Lower leg skin (tissue), 4 donors: ENCODE data around the gene EPN1. TPM values are rescaled to one million over a fixed set of nuclear protein-coding genes. Genes with fewer than 3 reads are reported as not detected.

Source experiments
- DNase-seq, 2 donors: peaks; one replicate each; pipeline ENCODE4 v3.0.0-alpha.2; 2019; ENCODE audit warnings: low spot score in 2 of 2
- H3K4me3 ChIP-seq: fragments of 200-600 bp; sonication (generic); 2 replicates; pipeline ENCODE4 v1.5.1; 2017; ENCODE audit warnings: mild to moderate bottlenecking, low read depth; ENCODE audit not compliant: poor library complexity, severe bottlenecking
- POLR2A ChIP-seq, 2 donors: fragments of 450-650 bp; IDR thresholded peaks; one replicate each; pipeline ENCODE4 v1.6.1; 2016 to 2017; ENCODE audit warnings: antibody characterized with exemption in 2 of 2, mild to moderate bottlenecking in 1 of 2, moderate library complexity in 1 of 2
- WGBS, 2 donors: methylation state at CpG; one replicate each; pipeline ENCODE4 v1.1.5; 2018; 5-methylcytosine and 5-hydroxymethylcytosine counted together
- intact Hi-C: fragments of 100-400 bp; cut with DNase I; formaldehyde crosslinking; loops from one replicate; pipeline ENCODE4 v1.15.0; 2023; ENCODE audit warnings: low total_unique reads
- total RNA-seq, 4 donors: library from RNA; depleted of rRNA; stranded (reverse); fragments of >200 nt; gene quantifications; one replicate each; pipeline ENCODE4 v1.1.0, GENCODE V29; 2016
- TF ChIP-seq, protein P1 (sequence below), 3 donors: fragments of 450-650 bp; IDR thresholded peaks; one replicate each; pipeline ENCODE4 v1.5.1; 2016; ENCODE audit warnings: antibody characterized with exemption in 3 of 3, mild to moderate bottlenecking in 3 of 3, moderate library complexity in 2 of 3

EPN1 gene
- total RNA-seq, 4 donors from 2014 or later: 81.2 to 189 (median 120) TPM

DNA sequence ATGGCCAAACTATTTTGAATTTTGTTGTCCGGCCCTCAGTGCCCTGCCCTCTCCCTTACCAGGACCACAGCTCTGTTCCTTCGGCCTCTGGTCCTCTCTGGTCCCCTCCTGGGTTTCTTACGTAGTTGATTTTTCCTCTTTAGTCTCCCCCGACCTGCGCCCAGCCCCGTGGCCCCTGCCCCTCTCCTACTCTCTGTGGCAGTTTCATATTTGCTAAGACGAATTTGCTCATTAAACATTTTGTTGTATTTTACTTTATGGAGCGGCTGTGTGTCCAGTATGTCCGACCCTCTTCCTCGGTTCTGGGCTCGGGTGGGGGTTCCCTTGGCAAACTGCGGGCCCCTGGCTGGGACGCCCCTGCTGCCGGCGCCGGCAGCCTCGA lies 576 bp upstream of the EPN1 start:
- DNase-seq: no peak
- 22% methylated on average over 17 of the region's 17 CpGs for WGBS, 2 donors
- H3K4me3 ChIP-seq: peak overlapping the region; percentile 97
- TF ChIP-seq, protein P1, sequence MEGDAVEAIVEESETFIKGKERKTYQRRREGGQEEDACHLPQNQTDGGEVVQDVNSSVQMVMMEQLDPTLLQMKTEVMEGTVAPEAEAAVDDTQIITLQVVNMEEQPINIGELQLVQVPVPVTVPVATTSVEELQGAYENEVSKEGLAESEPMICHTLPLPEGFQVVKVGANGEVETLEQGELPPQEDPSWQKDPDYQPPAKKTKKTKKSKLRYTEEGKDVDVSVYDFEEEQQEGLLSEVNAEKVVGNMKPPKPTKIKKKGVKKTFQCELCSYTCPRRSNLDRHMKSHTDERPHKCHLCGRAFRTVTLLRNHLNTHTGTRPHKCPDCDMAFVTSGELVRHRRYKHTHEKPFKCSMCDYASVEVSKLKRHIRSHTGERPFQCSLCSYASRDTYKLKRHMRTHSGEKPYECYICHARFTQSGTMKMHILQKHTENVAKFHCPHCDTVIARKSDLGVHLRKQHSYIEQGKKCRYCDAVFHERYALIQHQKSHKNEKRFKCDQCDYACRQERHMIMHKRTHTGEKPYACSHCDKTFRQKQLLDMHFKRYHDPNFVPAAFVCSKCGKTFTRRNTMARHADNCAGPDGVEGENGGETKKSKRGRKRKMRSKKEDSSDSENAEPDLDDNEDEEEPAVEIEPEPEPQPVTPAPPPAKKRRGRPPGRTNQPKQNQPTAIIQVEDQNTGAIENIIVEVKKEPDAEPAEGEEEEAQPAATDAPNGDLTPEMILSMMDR (IDR thresholded peaks at IDR 0.05): no peak
- TF ChIP-seq POLR2A (IDR thresholded peaks at IDR 0.05): no peak
- intact Hi-C loops: loop anchor here (5.0 kb wide), 1 partner anchor 833 kb away; the partner anchor contains the start of gene ZNF471

GRCh38 chr19:55675661-55676354 lies 782 bp downstream of the EPN1 start:
- intact Hi-C loops: no loop called here
- no peak for DNase-seq
- TF ChIP-seq, protein P1 (IDR thresholded peaks at IDR 0.05): no peak
- TF ChIP-seq POLR2A (IDR thresholded peaks at IDR 0.05): no peak
- 10 to 11% methylated on average over 16 of the region's 16 CpGs for WGBS, 2 donors
- peak overlapping the region; percentile 97 for H3K4me3 ChIP-seq

DNA sequence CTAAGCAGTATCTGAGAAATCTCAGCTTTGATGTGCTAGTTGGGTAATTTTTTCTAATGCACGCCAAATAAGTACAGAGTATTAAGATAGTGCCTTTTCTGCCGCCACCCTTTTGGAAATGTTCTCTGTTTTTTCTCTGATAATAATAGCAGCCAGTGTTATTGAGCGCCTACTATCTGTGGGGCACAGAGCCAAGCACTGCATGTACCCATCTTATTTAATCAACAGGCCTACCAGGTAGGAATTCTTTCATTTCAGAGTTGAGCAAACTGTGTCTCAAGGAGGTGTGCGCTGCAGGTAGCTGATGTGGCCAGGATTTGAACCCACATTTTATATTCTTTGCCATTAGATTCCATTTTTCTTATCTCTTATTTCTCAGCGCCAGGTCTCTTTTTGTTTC lies 1.4 kb downstream of the EPN1 start:
- H3K4me3 ChIP-seq: no peak overlapping the region
- no peak for DNase-seq
- 51 to 58% methylated on average over 5 of the region's 5 CpGs for WGBS, 2 donors
- TF ChIP-seq, protein P1 (IDR thresholded peaks at IDR 0.05): no peak
- TF ChIP-seq POLR2A (IDR thresholded peaks at IDR 0.05): no peak
- intact Hi-C loops: no loop called here

DNA sequence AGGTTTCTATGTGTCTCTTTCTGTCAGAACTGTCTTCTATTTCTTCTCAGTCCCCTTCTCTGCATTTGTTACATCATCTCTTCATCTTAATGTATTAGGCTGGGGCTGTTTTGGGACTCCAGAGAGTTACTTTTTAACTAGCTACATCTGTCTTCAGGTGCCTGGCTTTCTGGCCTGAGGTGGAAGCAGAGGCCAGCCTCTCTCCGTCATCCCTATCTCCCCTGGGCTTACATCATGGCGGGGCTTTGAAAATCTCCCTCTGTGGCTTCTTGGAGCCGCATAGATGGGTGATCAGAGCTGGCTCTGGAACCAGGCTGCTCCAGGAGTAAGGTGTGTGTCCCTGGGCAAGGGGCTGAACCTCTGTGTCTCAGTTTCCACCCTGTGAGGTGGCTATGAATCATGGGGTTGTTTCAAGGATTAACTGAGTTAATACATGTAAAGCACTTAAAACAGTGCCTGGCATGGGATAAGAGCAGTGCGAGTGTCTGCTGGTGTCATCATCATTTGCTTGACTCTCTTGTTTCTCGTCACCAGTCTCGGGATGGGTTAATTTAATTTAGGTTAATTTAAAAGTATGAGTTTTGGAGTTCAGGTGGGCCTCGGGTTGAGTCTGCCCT lies 2.0 kb downstream of the EPN1 start:
- intact Hi-C loops: no loop called here
- WGBS, 2 donors: 71 to 75% methylated on average over 7 of the region's 7 CpGs
- no peak overlapping the region for H3K4me3 ChIP-seq

GRCh38 chr19:55677572-55678028 lies 2.6 kb downstream of the EPN1 start:
- intact Hi-C loops: no loop called here

More for the DNA sequence above, 2.0 kb downstream of the EPN1 start:
- DNase-seq: no peak
- TF ChIP-seq POLR2A (IDR thresholded peaks at IDR 0.05): no peak
- TF ChIP-seq, protein P1 (IDR thresholded peaks at IDR 0.05): no peak

More at GRCh38 chr19:55677572-55678028, 2.6 kb downstream of the EPN1 start:
- no peak for TF ChIP-seq POLR2A (IDR thresholded peaks at IDR 0.05)
- TF ChIP-seq, protein P1 (IDR thresholded peaks at IDR 0.05): no peak
- WGBS, 2 donors: 66 to 67% methylated on average over 6 of the region's 6 CpGs
- no peak for DNase-seq
- no peak overlapping the region for H3K4me3 ChIP-seq
